ENCODE results near the gene SOD2.

- peak; percentile 33 to 78 (median 46) for TF ChIP-seq POLR2AphosphoS5 (IDR thresholded peaks at IDR 0.05)
- TF ChIP-seq, protein P1, sequence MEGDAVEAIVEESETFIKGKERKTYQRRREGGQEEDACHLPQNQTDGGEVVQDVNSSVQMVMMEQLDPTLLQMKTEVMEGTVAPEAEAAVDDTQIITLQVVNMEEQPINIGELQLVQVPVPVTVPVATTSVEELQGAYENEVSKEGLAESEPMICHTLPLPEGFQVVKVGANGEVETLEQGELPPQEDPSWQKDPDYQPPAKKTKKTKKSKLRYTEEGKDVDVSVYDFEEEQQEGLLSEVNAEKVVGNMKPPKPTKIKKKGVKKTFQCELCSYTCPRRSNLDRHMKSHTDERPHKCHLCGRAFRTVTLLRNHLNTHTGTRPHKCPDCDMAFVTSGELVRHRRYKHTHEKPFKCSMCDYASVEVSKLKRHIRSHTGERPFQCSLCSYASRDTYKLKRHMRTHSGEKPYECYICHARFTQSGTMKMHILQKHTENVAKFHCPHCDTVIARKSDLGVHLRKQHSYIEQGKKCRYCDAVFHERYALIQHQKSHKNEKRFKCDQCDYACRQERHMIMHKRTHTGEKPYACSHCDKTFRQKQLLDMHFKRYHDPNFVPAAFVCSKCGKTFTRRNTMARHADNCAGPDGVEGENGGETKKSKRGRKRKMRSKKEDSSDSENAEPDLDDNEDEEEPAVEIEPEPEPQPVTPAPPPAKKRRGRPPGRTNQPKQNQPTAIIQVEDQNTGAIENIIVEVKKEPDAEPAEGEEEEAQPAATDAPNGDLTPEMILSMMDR (IDR thresholded peaks at IDR 0.05) = peak; percentile 69 to 95 (median 82)
- TF ChIP-seq POLR2A (IDR thresholded peaks at IDR 0.05) = no peak
- peak in 2 of 4 donors; percentile 22 to 60 for TF ChIP-seq EP300 (IDR thresholded peaks at IDR 0.05)
Observed at GRCh38 chr6:159691133-159691962, 1.7 kb downstream of the SOD2 start.
